GM23338 (cell line): ENCODE data around the gene AKAP13. TPM values are rescaled to one million over a fixed set of nuclear protein-coding genes. Genes with fewer than 3 reads are reported as not detected.

Experiments used
- ATAC-seq: fragments of 200-7000 bp; cut with Tn5 transposase; 3 replicates; pipeline ENCODE4 v1.9.1; 2020
- DNase-seq: peaks from one replicate; pipeline ENCODE4 v3.0.0-alpha.2; 2015; ENCODE audit warnings: low spot score
- H2AFZ ChIP-seq: fragments of 200-600 bp; sonication (generic); 2 replicates; pipeline ENCODE4 v1.8.0; 2016; ENCODE audit warnings: antibody characterized with exemption, mild to moderate bottlenecking, moderate library complexity
- H3F3A ChIP-seq: fragments of 200-600 bp; sonication (generic); replicated peaks from 2 replicates; pipeline ENCODE4 v1.8.0; 2017; ENCODE audit warnings: antibody characterized with exemption, mixed run types, low read depth
- H3K27ac ChIP-seq: fragments of 200-600 bp; sonication (generic); 2 replicates; pipeline ENCODE4 v1.6.1; 2016; ENCODE audit warnings: low read depth
- H3K27me3 ChIP-seq: fragments of 200-600 bp; sonication (generic); 2 replicates; pipeline ENCODE4 v1.8.0; 2016; ENCODE audit warnings: mild to moderate bottlenecking, mixed run types, moderate library complexity; ENCODE audit not compliant: insufficient read depth
- H3K36me3 ChIP-seq: fragments of 200-600 bp; sonication (generic); 2 replicates; pipeline ENCODE4 v1.8.0; 2016; ENCODE audit warnings: mild to moderate bottlenecking; ENCODE audit not compliant: insufficient read depth
- H3K4me1 ChIP-seq: fragments of 200-600 bp; sonication (generic); 2 replicates; pipeline ENCODE4 v1.8.0; 2016; ENCODE audit warnings: mild to moderate bottlenecking, moderate library complexity; ENCODE audit not compliant: insufficient read depth
- H3K4me2 ChIP-seq: fragments of 200-600 bp; sonication (generic); 2 replicates; pipeline ENCODE4 v1.7.1; 2017; ENCODE audit warnings: mixed run types
- H3K4me3 ChIP-seq: fragments of 200-600 bp; sonication (generic); 2 replicates; pipeline ENCODE4 v1.6.1; 2016; ENCODE audit warnings: mixed run types
- H3K79me2 ChIP-seq: fragments of 200-600 bp; sonication (generic); replicated peaks from 2 replicates; pipeline ENCODE4 v1.8.0; 2017; ENCODE audit warnings: mild to moderate bottlenecking; ENCODE audit not compliant: insufficient read depth
- H3K9me2 ChIP-seq: fragments of 200-600 bp; sonication (generic); 2 replicates; pipeline ENCODE4 v1.8.0; 2017; ENCODE audit not compliant: insufficient read depth
- H4K20me1 ChIP-seq: fragments of 200-600 bp; sonication (generic); replicated peaks from 2 replicates; pipeline ENCODE4 v1.8.0; 2017; ENCODE audit warnings: mild to moderate bottlenecking; ENCODE audit not compliant: insufficient read depth
- H3K27ac Mint-ChIP-seq: 2 replicates; pipeline ENCODE4 v1.8.0; 2020; ENCODE audit warnings: inconsistent platforms, mild to moderate bottlenecking, moderate library complexity, mixed read lengths
- H3K27me3 Mint-ChIP-seq: 3 replicates; pipeline ENCODE4 v1.8.0; 2022; ENCODE audit warnings: low read depth, mild to moderate bottlenecking, moderate library complexity, mixed read lengths, inconsistent platforms; ENCODE audit not compliant: insufficient read depth, poor library complexity
- H3K36me3 Mint-ChIP-seq: 3 replicates; pipeline ENCODE4 v1.8.0; 2021; ENCODE audit warnings: low read depth, mild to moderate bottlenecking, inconsistent platforms, moderate library complexity, mixed read lengths
- H3K4me1 Mint-ChIP-seq: 3 replicates; pipeline ENCODE4 v1.8.0; 2020; ENCODE audit warnings: mild to moderate bottlenecking, inconsistent platforms, mixed read lengths
- H3K4me3 Mint-ChIP-seq: 3 replicates; pipeline ENCODE4 v1.8.0; 2021; ENCODE audit warnings: moderate library complexity, mild to moderate bottlenecking, inconsistent platforms, mixed read lengths
- H3K9me3 Mint-ChIP-seq: 3 replicates; pipeline ENCODE4 v1.8.0; 2020; ENCODE audit warnings: moderate library complexity, mild to moderate bottlenecking, inconsistent platforms, mixed read lengths
- CREB1 ChIP-seq: fragments of 250-450 bp; sonication (Bioruptor Pico); IDR thresholded peaks from 2 replicates; pipeline ENCODE4 v1.5.0; 2020; ENCODE audit warnings: low read depth, mild to moderate bottlenecking, moderate library complexity
- CTCF ChIP-seq, 2 experiments: fragments of 200-600 bp in 1 of 2; sonication (generic) in 1 of 2; conservative IDR thresholded peaks; 2 replicates each; pipeline versions ENCODE4 v1.5.1 to v1.6.1; 2016 to 2017; ENCODE audit warnings: antibody characterized with exemption in 2 of 2, low read depth in 2 of 2, mild to moderate bottlenecking in 2 of 2, moderate library complexity in 1 of 2
- ETS1 ChIP-seq: IDR thresholded peaks from 2 replicates; pipeline ENCODE4 v1.6.1; 2016; ENCODE audit warnings: antibody characterized with exemption
- EZH2 ChIP-seq: fragments of 200-600 bp; sonication (generic); IDR thresholded peaks from one replicate; pipeline ENCODE4 v1.8.0; 2017; ENCODE audit warnings: antibody characterized with exemption, mild to moderate bottlenecking, low read depth; ENCODE audit not compliant: unreplicated experiment
- EZH2phosphoT487 ChIP-seq: fragments of 200-600 bp; sonication (generic); IDR thresholded peaks from one replicate; pipeline ENCODE4 v1.8.1; 2018; ENCODE audit warnings: antibody characterized with exemption; ENCODE audit not compliant: unreplicated experiment
- JUNB ChIP-seq: IDR thresholded peaks from one replicate; pipeline ENCODE4 v1.6.1; 2016; ENCODE audit warnings: antibody characterized with exemption; ENCODE audit not compliant: unreplicated experiment
- NANOG ChIP-seq: IDR thresholded peaks from 2 replicates; pipeline ENCODE4 v1.6.1; 2016; ENCODE audit warnings: antibody characterized with exemption, borderline replicate concordance
- POLR2AphosphoS5 ChIP-seq: IDR thresholded peaks from 2 replicates; pipeline ENCODE4 v1.6.1; 2016; ENCODE audit warnings: antibody characterized with exemption, low read depth
- ZNF114 ChIP-seq: fragments of 250-450 bp; sonication (Bioruptor Pico); IDR thresholded peaks from 2 replicates; pipeline ENCODE4 v1.5.0; 2020; ENCODE audit warnings: mild to moderate bottlenecking, moderate library complexity
- ZNF331 ChIP-seq: fragments of 250-450 bp; sonication (Bioruptor Pico); IDR thresholded peaks from 2 replicates; pipeline ENCODE4 v1.5.0; 2020; ENCODE audit warnings: low read depth, mild to moderate bottlenecking, moderate library complexity
- ZNF462 ChIP-seq: fragments of 250-450 bp; sonication (Bioruptor Pico); IDR thresholded peaks from 2 replicates; pipeline ENCODE4 v1.5.0; 2020; ENCODE audit warnings: mild to moderate bottlenecking, moderate library complexity
- polyA plus RNA-seq: library from polyadenylated mRNA; unstranded; fragments of >200 nt; fragmentation: Nextera tagmentation; extraction: Ambion mirVana; gene quantifications from 2 replicates; pipeline ENCODE4 v1.2.1, GENCODE V29; 2016
- total RNA-seq: library from RNA; depleted of rRNA; stranded (reverse); fragments of >200 nt; shearing (Covaris generic); gene quantifications from 2 replicates; pipeline ENCODE4 v1.2.3, GENCODE V29; 2014
- TF ChIP-seq, protein P1 (sequence below): IDR thresholded peaks from one replicate; pipeline ENCODE4 v1.6.1; 2018; ENCODE audit warnings: antibody characterized with exemption; ENCODE audit not compliant: unreplicated experiment

The AKAP13 gene
- total and polyA plus RNA-seq, 2 experiments from 2014 or later, result 46.2 to 60.7 TPM

- Histone ChIP-seq H3K4me2 (no peak overlapping the region), H3K27me3 (no peaks in the 10 kb centered on the region), H2AFZ (no peak overlapping the region), H3K9me2 (no peaks in the 10 kb centered on the region), H3K79me2 (no peaks in the 10 kb centered on the region), H4K20me1 (no peaks in the 10 kb centered on the region), H3F3A (no peaks in the 10 kb centered on the region), H3K27ac (no peak overlapping the region), H3K36me3 (no peaks in the 10 kb centered on the region), H3K4me3 (no peak overlapping the region), H3K4me1 (peaks cover 6% of the 10 kb centered on the region)
- Mint-ChIP-seq H3K4me1 (peaks cover 18% of the 10 kb centered on the region), H3K9me3 (no peaks in the 10 kb centered on the region), H3K27me3 (no peaks in the 10 kb centered on the region), H3K36me3 (no peaks in the 10 kb centered on the region; the same call in 2 of the 3 replicates), H3K4me3 (no peak overlapping the region), H3K27ac (no peak overlapping the region)
- TF ChIP-seq, protein P1, sequence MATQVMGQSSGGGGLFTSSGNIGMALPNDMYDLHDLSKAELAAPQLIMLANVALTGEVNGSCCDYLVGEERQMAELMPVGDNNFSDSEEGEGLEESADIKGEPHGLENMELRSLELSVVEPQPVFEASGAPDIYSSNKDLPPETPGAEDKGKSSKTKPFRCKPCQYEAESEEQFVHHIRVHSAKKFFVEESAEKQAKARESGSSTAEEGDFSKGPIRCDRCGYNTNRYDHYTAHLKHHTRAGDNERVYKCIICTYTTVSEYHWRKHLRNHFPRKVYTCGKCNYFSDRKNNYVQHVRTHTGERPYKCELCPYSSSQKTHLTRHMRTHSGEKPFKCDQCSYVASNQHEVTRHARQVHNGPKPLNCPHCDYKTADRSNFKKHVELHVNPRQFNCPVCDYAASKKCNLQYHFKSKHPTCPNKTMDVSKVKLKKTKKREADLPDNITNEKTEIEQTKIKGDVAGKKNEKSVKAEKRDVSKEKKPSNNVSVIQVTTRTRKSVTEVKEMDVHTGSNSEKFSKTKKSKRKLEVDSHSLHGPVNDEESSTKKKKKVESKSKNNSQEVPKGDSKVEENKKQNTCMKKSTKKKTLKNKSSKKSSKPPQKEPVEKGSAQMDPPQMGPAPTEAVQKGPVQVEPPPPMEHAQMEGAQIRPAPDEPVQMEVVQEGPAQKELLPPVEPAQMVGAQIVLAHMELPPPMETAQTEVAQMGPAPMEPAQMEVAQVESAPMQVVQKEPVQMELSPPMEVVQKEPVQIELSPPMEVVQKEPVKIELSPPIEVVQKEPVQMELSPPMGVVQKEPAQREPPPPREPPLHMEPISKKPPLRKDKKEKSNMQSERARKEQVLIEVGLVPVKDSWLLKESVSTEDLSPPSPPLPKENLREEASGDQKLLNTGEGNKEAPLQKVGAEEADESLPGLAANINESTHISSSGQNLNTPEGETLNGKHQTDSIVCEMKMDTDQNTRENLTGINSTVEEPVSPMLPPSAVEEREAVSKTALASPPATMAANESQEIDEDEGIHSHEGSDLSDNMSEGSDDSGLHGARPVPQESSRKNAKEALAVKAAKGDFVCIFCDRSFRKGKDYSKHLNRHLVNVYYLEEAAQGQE, result no peak
- no peak for TF ChIP-seq ZNF462 (CRISPR knock-in tag)
- no peak for TF ChIP-seq POLR2AphosphoS5
- TF ChIP-seq ETS1, result no peak
- TF ChIP-seq CREB1 (CRISPR knock-in tag), result no peak
- TF ChIP-seq CTCF (conservative IDR thresholded peaks at IDR 0.05; ENCODE audit: low read depth in 2 of 2), result no peak
- no peak for TF ChIP-seq NANOG
- TF ChIP-seq ZNF114 (CRISPR knock-in tag), result no peak
- no peak for TF ChIP-seq JUNB
- no peak for TF ChIP-seq EZH2
- no peak for TF ChIP-seq ZNF331 (CRISPR knock-in tag)
- no peak for TF ChIP-seq EZH2phosphoT487
- ATAC-seq (no peak), DNase-seq (no peak)
Observed at GRCh38 chr15:85704720-85705429, 324.5 kb downstream of the AKAP13 start.
